ENCODE measurements around the gene PCDHGC3.
A peak's percentile ranks its signal among the peaks of the same experiment; 100 is the strongest.

The PCDHGC3 gene

GRCh38 chr5:141518618-141519015, 42.9 kb downstream of the PCDHGC3 start:
- DNase-seq (ENCODE audit: low read depth, low spot score) = no peak
- peak overlapping the region; percentile 97 for H3K27ac ChIP-seq

- no peak for DNase-seq (ENCODE audit: low read depth, low spot score)
- peak overlapping the region; percentile 97 for H3K27ac ChIP-seq
Observed at GRCh38 chr5:141519605-141520565, 44.1 kb downstream of the PCDHGC3 start.

- DNase-seq (ENCODE audit: low read depth, low spot score) = peak; percentile 98
Observed at GRCh38 chr5:141521244-141521781, 45.5 kb downstream of the PCDHGC3 start.

GRCh38 chr5:141522301-141522700, 46.5 kb downstream of the PCDHGC3 start:
- DNase-seq (ENCODE audit: low read depth, low spot score) = no peak
- H3K27ac ChIP-seq = peak overlapping the region; percentile 97

More at GRCh38 chr5:141521244-141521781, 45.5 kb downstream of the PCDHGC3 start:
- peak overlapping the region; percentile 97 for H3K27ac ChIP-seq

- H3K27ac ChIP-seq = no peak overlapping the region
- no peak for DNase-seq (ENCODE audit: low read depth, low spot score)
Observed at GRCh38 chr5:141523991-141524390, 48.2 kb downstream of the PCDHGC3 start.

- H3K27ac ChIP-seq = peak overlapping the region; percentile 45
Observed at GRCh38 chr5:141524604-141525597, 49.1 kb downstream of the PCDHGC3 start.

GRCh38 chr5:141525653-141526052, 49.9 kb downstream of the PCDHGC3 start:
- DNase-seq (ENCODE audit: low read depth, low spot score) = no peak
- peak overlapping the region; percentile 45 for H3K27ac ChIP-seq

More at GRCh38 chr5:141524604-141525597, 49.1 kb downstream of the PCDHGC3 start:
- DNase-seq (ENCODE audit: low read depth, low spot score) = no peak

GRCh38 chr5:141527426-141527825, 51.7 kb downstream of the PCDHGC3 start:
- H3K27ac ChIP-seq = peak overlapping the region; percentile 47
- no peak for DNase-seq (ENCODE audit: low read depth, low spot score)
